ENCODE data around the gene NOL9. TPM values are rescaled to one million over a fixed set of nuclear protein-coding genes. Genes with fewer than 3 reads are reported as not detected.

The NOL9 gene
- total RNA-seq: 10 to 100 TPM; 15.4 to 15.6 TPM

- peak within 1 kb of the TSS; percentile 70 to 82 for H3K27ac ChIP-seq
- peak within 1 kb of the TSS; percentile 91 to 94 for H3K4me3 ChIP-seq
- H3K27me3 ChIP-seq: no peaks in the 10 kb centered on the region
- no peaks in the 10 kb centered on the region for H3K9me3 ChIP-seq
- peaks cover 11% of the 10 kb centered on the region for H3K36me3 ChIP-seq
- peak; percentile 90 for DNase-seq (ENCODE audit: low spot score)
- H3K4me1 ChIP-seq: peaks cover 0 to 21% of the 10 kb centered on the region in 2 donors
- TF ChIP-seq CTCF (IDR thresholded peaks at IDR 0.05): peak; percentile 94 to 96
Observed at GRCh38 chr1:6554031-6554906, at the start of gene NOL9. NOL9 (minus strand) TSS chr1:6554513; CDS start chr1:6554502, 11 bp downstream.

- DNase-seq (ENCODE audit: low spot score): peak; percentile 86
- Histone ChIP-seq H3K27me3 (no peaks in the 10 kb centered on the region), H3K4me3 (peak overlapping the region; percentile 76 to 79), H3K27ac (peak overlapping the region; percentile 99 to 100), H3K9me3 (no peaks in the 10 kb centered on the region), H3K36me3 (peaks cover 9% of the 10 kb centered on the region), H3K4me1 (peaks cover 0 to 53% of the 10 kb centered on the region in 2 donors)
- no peak for TF ChIP-seq CTCF (IDR thresholded peaks at IDR 0.05)
Observed at GRCh38 chr1:6603238-6603914, 49.1 kb upstream of the NOL9 start.

- peak within 1 kb of the TSS; percentile 76 to 79 for H3K4me3 ChIP-seq
- peaks cover 0 to 59% of the 10 kb centered on the region in 2 donors for H3K4me1 ChIP-seq
- H3K9me3 ChIP-seq: no peaks in the 10 kb centered on the region
- no peak for TF ChIP-seq CTCF (IDR thresholded peaks at IDR 0.05)
- peak; percentile 93 for DNase-seq (ENCODE audit: low spot score)
- no peaks in the 10 kb centered on the region for H3K27me3 ChIP-seq
- H3K36me3 ChIP-seq: peaks cover 15% of the 10 kb centered on the region
- H3K27ac ChIP-seq: peak within 1 kb of the TSS; percentile 99 to 100
Observed at GRCh38 chr1:6602669-6603237, 48.4 kb upstream of the NOL9 start, which contains the start of gene KLHL21. KLHL21 (minus strand) TSS chr1:6602869; CDS start chr1:6602817, 52 bp downstream.

- DNase-seq (ENCODE audit: low spot score): no peak
- Histone ChIP-seq H3K9me3 (no peaks in the 10 kb centered on the region), H3K27ac (peak overlapping the region; percentile 99 to 100), H3K4me3 (peak overlapping the region; percentile 76 to 79), H3K36me3 (peaks cover 22% of the 10 kb centered on the region), H3K4me1 (peaks cover 0 to 65% of the 10 kb centered on the region in 2 donors), H3K27me3 (no peaks in the 10 kb centered on the region)
- no peak for TF ChIP-seq CTCF (IDR thresholded peaks at IDR 0.05)
Observed at GRCh38 chr1:6601923-6602668, 47.8 kb upstream of the NOL9 start.

All from right atrium auricular region (tissue), 2 donors.